ENCODE results near the gene KIRREL1. TPM values are rescaled to one million over a fixed set of nuclear protein-coding genes. Genes with fewer than 3 reads are reported as not detected.

KIRREL1 gene
- total RNA-seq, 1 donor from 2014 or later = 34.9 TPM

GRCh38 chr1:158037008-158037865, 43.8 kb downstream of the KIRREL1 start:
- Histone ChIP-seq H3K4me1 (peaks cover 44% of the 10 kb centered on the region), H3K27ac (peak overlapping the region; percentile 30), H3K9me3 (no peaks in the 10 kb centered on the region), H3K27me3 (no peaks in the 10 kb centered on the region), H3K36me3 (no peaks in the 10 kb centered on the region), H3K4me3 (no peak overlapping the region)
- intact Hi-C loops (cut with DNase I) = loop anchor here (5.0 kb wide), 1 partner anchor 45 kb away; the partner anchor contains the start of gene KIRREL1
- TF ChIP-seq POLR2A (IDR thresholded peaks at IDR 0.05) (no peak), CTCF (IDR thresholded peaks at IDR 0.05) (no peak), POLR2AphosphoS5 (IDR thresholded peaks at IDR 0.05; ENCODE audit: insufficient read depth in 1 of 2, low read depth in 1 of 2) (no peak)
- DNase-seq (ENCODE audit: extremely low spot score in 2 of 2) = no peak

GRCh38 chr1:158037866-158038359, 44.5 kb downstream of the KIRREL1 start:
- Histone ChIP-seq H3K36me3 (no peaks in the 10 kb centered on the region), H3K9me3 (no peaks in the 10 kb centered on the region), H3K4me3 (no peak overlapping the region), H3K27ac (peak overlapping the region; percentile 30), H3K27me3 (no peaks in the 10 kb centered on the region), H3K4me1 (peaks cover 44% of the 10 kb centered on the region)
- TF ChIP-seq CTCF (IDR thresholded peaks at IDR 0.05) (no peak), POLR2AphosphoS5 (IDR thresholded peaks at IDR 0.05; ENCODE audit: insufficient read depth in 1 of 2, low read depth in 1 of 2) (no peak), POLR2A (IDR thresholded peaks at IDR 0.05) (no peak)
- no peak for DNase-seq (ENCODE audit: extremely low spot score in 2 of 2)
- intact Hi-C loops (cut with DNase I) = loop anchor here (5.0 kb wide), 1 partner anchor 46 kb away; the partner anchor contains the start of gene KIRREL1

- peaks cover 52% of the 10 kb centered on the region for H3K4me1 ChIP-seq
- H3K9me3 ChIP-seq = no peaks in the 10 kb centered on the region
- TF ChIP-seq POLR2AphosphoS5 (IDR thresholded peaks at IDR 0.05; ENCODE audit: insufficient read depth in 1 of 2, low read depth in 1 of 2) = no peak
- no peak for TF ChIP-seq POLR2A (IDR thresholded peaks at IDR 0.05)
- no peak for TF ChIP-seq CTCF (IDR thresholded peaks at IDR 0.05)
- no peak overlapping the region for H3K4me3 ChIP-seq
- no peak for DNase-seq (ENCODE audit: extremely low spot score in 2 of 2)
- H3K36me3 ChIP-seq = no peaks in the 10 kb centered on the region
- H3K27me3 ChIP-seq = no peaks in the 10 kb centered on the region
- intact Hi-C loops (cut with DNase I) = loop anchor here (5.0 kb wide), 1 partner anchor 46 kb away; the partner anchor contains the start of gene KIRREL1
- peak overlapping the region; percentile 8 for H3K27ac ChIP-seq
Measured at GRCh38 chr1:158038793-158039192, 45.3 kb downstream of the KIRREL1 start.

GRCh38 chr1:158039380-158039779, 45.9 kb downstream of the KIRREL1 start:
- Histone ChIP-seq H3K27ac (no peak overlapping the region), H3K4me1 (peaks cover 55% of the 10 kb centered on the region), H3K36me3 (no peaks in the 10 kb centered on the region), H3K27me3 (no peaks in the 10 kb centered on the region), H3K4me3 (no peak overlapping the region), H3K9me3 (no peaks in the 10 kb centered on the region)
- intact Hi-C loops (cut with DNase I) = loop anchor here (5.0 kb wide), 1 partner anchor 47 kb away; the partner anchor contains the start of gene KIRREL1
- no peak for DNase-seq (ENCODE audit: extremely low spot score in 2 of 2)
- TF ChIP-seq POLR2A (IDR thresholded peaks at IDR 0.05) (no peak), POLR2AphosphoS5 (IDR thresholded peaks at IDR 0.05; ENCODE audit: insufficient read depth in 1 of 2, low read depth in 1 of 2) (no peak), CTCF (IDR thresholded peaks at IDR 0.05) (no peak)

GRCh38 chr1:158040323-158040722, 46.9 kb downstream of the KIRREL1 start:
- no peak overlapping the region for H3K27ac ChIP-seq
- H3K36me3 ChIP-seq = no peaks in the 10 kb centered on the region
- intact Hi-C loops (cut with DNase I) = no loop called here
- no peak for TF ChIP-seq CTCF (IDR thresholded peaks at IDR 0.05)
- TF ChIP-seq POLR2AphosphoS5 (IDR thresholded peaks at IDR 0.05; ENCODE audit: insufficient read depth in 1 of 2, low read depth in 1 of 2) = no peak
- peaks cover 59% of the 10 kb centered on the region for H3K4me1 ChIP-seq
- H3K9me3 ChIP-seq = no peaks in the 10 kb centered on the region
- H3K4me3 ChIP-seq = no peak overlapping the region
- no peak for DNase-seq (ENCODE audit: extremely low spot score in 2 of 2)
- no peaks in the 10 kb centered on the region for H3K27me3 ChIP-seq
